PC-9 (cell line): ENCODE measurements around the gene DNM1. TPM values are rescaled to one million over a fixed set of nuclear protein-coding genes. Genes with fewer than 3 reads are reported as not detected.
A peak's percentile ranks its signal among the peaks of the same experiment; 100 is the strongest.

Experiments
- Bru-seq: library from RNA; stranded (reverse); fragments of 400-500 nt; gene quantifications from one replicate; lab custom pipeline; 2021; lab: Mats Ljungman, UMichigan
- BruChase-seq, 2 experiments: library from RNA; stranded (reverse); fragments of 400-500 nt; gene quantifications; one replicate each; lab custom pipeline; 2021; lab: Mats Ljungman, UMichigan
- BruUV-seq: library from RNA; stranded (reverse); fragments of 400-500 nt; replicated peaks from 2 replicates; lab custom pipeline; 2021; lab: Mats Ljungman, UMichigan
- CTCF ChIA-PET: fragments of 300-600 bp; sonication (Branson Sonifier 250); formaldehyde crosslinking; loops from one replicate; lab custom pipeline; 2022; ENCODE audit warnings: antibody characterized with exemption; lab: Charles Lee
- POLR2A ChIA-PET: fragments of 300-600 bp; sonication (Branson Sonifier 250); formaldehyde crosslinking; loops from one replicate; lab custom pipeline; 2022; ENCODE audit warnings: antibody characterized with exemption; ENCODE audit not compliant: unreplicated experiment; lab: Charles Lee
- DNase-seq, 2 experiments: peaks; one replicate each; pipeline versions ENCODE4 v3.0.0 to v3.0.0-alpha.2; 2015 to 2022; ENCODE audit warnings: mixed read lengths in 1 of 2
- H2AFZ ChIP-seq: fragments of 200-600 bp; sonication (generic); 2 replicates; pipeline ENCODE4 v1.8.1; 2017; ENCODE audit warnings: antibody characterized with exemption
- H3F3A ChIP-seq: fragments of 200-600 bp; sonication (generic); 2 replicates; pipeline ENCODE4 v1.8.1; 2017; ENCODE audit warnings: antibody characterized with exemption, mild to moderate bottlenecking, low read depth; ENCODE audit not compliant: insufficient read depth
- H3K27ac ChIP-seq: fragments of 200-600 bp; sonication (generic); 2 replicates; pipeline ENCODE4 v1.6.1; 2016; ENCODE audit warnings: mixed run types
- H3K27me3 ChIP-seq: fragments of 200-600 bp; sonication (generic); 2 replicates; pipeline ENCODE4 v1.6.1; 2016; ENCODE audit warnings: low read depth, mixed run types; ENCODE audit not compliant: insufficient read depth
- H3K36me3 ChIP-seq: fragments of 200-600 bp; sonication (generic); 2 replicates; pipeline ENCODE4 v1.6.1; 2016; ENCODE audit warnings: low read depth, mixed run types
- H3K4me1 ChIP-seq: fragments of 200-600 bp; sonication (generic); replicated peaks from 2 replicates; pipeline ENCODE4 v1.6.1; 2016; ENCODE audit warnings: mixed run types; ENCODE audit not compliant: insufficient read depth
- H3K4me2 ChIP-seq: fragments of 200-600 bp; sonication (generic); 2 replicates; pipeline ENCODE4 v1.6.1; 2017; ENCODE audit warnings: mixed run types
- H3K4me3 ChIP-seq: fragments of 200-600 bp; sonication (generic); 2 replicates; pipeline ENCODE4 v1.6.1; 2016; ENCODE audit warnings: mixed run types
- H3K79me2 ChIP-seq: fragments of 200-600 bp; sonication (generic); 2 replicates; pipeline ENCODE4 v1.6.1; 2017; ENCODE audit warnings: low read depth, mixed run types
- H3K9me2 ChIP-seq: fragments of 200-600 bp; sonication (generic); 2 replicates; pipeline ENCODE4 v1.8.1; 2017; ENCODE audit warnings: mild to moderate bottlenecking; ENCODE audit not compliant: insufficient read depth
- H3K9me3 ChIP-seq: fragments of 200-600 bp; sonication (generic); 2 replicates; pipeline ENCODE4 v1.8.1; 2016; ENCODE audit warnings: low read depth; ENCODE audit not compliant: insufficient read depth
- H4K20me1 ChIP-seq: fragments of 200-600 bp; sonication (generic); 2 replicates; pipeline ENCODE4 v1.8.1; 2017; ENCODE audit not compliant: insufficient read depth
- EZH2 ChIP-seq: fragments of 200-600 bp; sonication (generic); IDR thresholded peaks from 2 replicates; pipeline ENCODE4 v1.8.0; 2017; ENCODE audit warnings: antibody characterized with exemption, low read depth
- intact Hi-C: fragments of 100-400 bp; cut with micrococcal nuclease; formaldehyde crosslinking; loops from one replicate; pipeline ENCODE4 v1.10.0; 2022; ENCODE audit not compliant: unreplicated experiment
- long read RNA-seq: library from polyadenylated mRNA; stranded (forward); transcript quantifications from one replicate; pipeline ENCODE4 v2.0.0, GENCODE V29; 2022
- total RNA-seq: library from RNA; stranded (reverse); gene quantifications from 2 replicates; pipeline ENCODE4 v1.2.3, GENCODE V29; 2021
- TF ChIP-seq, protein P1 (sequence below): fragments of 200-600 bp; sonication (generic); conservative IDR thresholded peaks from 2 replicates; pipeline ENCODE4 v1.6.1; 2017; ENCODE audit warnings: mixed run types, antibody characterized with exemption, mild to moderate bottlenecking, moderate library complexity

The DNM1 gene
- total RNA-seq (134 and 148 TPM in 2 replicates), Bru-seq, nascent RNA (percentile 70 among the genes with signal in this experiment), BruChase-seq, experiment 1, labeled RNA remaining after a 2-hour chase (percentile 81 among the genes with signal in this experiment), BruChase-seq, experiment 2, labeled RNA remaining after a 6-hour chase (percentile 92 among the genes with signal in this experiment)
- long read RNA-seq, partial matches to known transcripts, result 15 of 83 reads
- long read RNA-seq, other reads (novel, unspliced or antisense), result 68 of 83 reads

DNA sequence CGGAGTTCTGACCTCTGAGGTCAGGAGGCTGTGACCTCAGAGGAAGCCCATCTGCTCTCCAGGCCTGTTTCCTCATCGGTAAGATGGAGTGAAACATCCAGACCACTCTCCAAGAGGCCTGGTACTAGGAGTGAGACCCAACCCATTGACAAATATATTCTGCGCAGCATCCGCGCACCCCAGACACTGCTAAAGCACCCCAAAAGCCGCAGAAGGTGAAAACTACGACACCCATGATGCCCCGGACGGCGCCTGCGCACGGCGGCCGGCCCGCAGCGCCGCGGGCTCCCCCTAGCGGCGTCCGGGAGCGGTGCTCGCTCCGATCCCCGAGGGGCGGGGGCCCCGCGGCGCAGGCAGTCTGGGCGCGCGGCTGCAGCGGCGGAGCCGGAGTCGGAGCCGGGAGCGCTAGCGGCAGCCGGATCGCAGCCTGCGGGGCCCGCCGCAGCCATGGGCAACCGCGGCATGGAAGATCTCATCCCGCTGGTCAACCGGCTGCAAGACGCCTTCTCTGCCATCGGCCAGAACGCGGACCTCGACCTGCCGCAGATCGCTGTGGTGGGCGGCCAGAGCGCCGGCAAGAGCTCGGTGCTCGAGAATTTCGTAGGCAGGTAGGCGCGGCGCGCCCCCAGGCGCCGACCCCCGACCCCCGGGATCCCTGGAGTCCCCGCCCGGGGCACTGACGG, at the start of gene DNM1:
Gene DNM1 (plus strand): TSS at position 356 of the 683 bp plus-strand sequence. CDS start 92 bp downstream, at position 448.
- intact Hi-C loops, result no loop called here
- CTCF ChIA-PET, result interaction anchor here (0.6 kb wide), 1 partner anchor 134 kb away, joined by 17 read pairs; no protein-coding TSS in a partner anchor

DNA sequence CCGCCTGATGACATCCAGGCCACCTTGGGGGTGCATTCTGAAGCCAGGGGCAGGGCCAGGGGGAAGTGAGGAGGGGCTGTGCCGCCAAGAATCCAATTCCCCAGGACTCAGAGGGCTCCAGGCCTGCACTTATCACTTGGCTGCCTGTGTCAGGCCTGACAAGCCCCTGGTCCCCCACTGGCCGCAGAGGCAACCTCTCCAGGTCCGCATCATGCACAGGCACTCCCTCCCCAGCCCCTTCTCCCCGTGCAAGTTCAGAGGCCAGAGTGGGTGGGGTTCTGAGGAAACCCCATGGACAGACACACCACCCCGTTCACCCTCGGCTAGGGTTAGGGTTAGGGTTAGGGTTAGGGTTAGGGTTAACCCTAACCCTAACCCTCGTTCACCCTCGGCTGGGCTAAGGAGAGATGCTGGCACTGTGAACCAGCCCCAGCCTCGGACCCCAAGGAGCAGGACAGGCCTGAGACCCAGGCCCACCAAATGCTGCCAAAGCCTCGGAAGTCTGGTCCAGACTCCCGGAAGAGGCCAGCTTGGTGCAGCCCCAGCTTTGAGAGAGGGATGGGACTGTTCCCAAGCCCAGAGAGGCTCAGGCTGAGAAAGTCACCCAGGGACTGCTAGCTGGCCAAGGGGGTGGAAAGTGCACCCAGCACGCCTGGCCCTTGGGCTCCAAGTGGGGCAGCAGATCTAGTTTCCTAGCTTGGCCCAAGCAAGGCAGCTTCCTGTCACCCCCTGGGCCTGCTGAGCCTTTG, 49.1 kb upstream of the DNM1 start:
- Histone ChIP-seq H3K27ac (no peak overlapping the region), H3K9me2 (no peaks in the 10 kb centered on the region), H3K27me3 (no peaks in the 10 kb centered on the region), H4K20me1 (peaks cover 24% of the 10 kb centered on the region), H3K4me3 (no peak overlapping the region), H3K36me3 (peaks cover 7% of the 10 kb centered on the region; the same call in 1 of the 2 replicates), H3K79me2 (peaks cover 19% of the 10 kb centered on the region), H3K4me1 (0 out of 2 replicates have a peak, but pooled peaks cover 14% of the 10 kb centered on the region), H3F3A (peaks cover 67% of the 10 kb centered on the region), H2AFZ (no peak overlapping the region), H3K9me3 (no peaks in the 10 kb centered on the region), H3K4me2 (no peak overlapping the region)
- intact Hi-C loops, result no loop called here
- ChIA-PET POLR2A (no interaction called here), CTCF (no interaction called here)
- no peak for TF ChIP-seq EZH2
- TF ChIP-seq, protein P1, sequence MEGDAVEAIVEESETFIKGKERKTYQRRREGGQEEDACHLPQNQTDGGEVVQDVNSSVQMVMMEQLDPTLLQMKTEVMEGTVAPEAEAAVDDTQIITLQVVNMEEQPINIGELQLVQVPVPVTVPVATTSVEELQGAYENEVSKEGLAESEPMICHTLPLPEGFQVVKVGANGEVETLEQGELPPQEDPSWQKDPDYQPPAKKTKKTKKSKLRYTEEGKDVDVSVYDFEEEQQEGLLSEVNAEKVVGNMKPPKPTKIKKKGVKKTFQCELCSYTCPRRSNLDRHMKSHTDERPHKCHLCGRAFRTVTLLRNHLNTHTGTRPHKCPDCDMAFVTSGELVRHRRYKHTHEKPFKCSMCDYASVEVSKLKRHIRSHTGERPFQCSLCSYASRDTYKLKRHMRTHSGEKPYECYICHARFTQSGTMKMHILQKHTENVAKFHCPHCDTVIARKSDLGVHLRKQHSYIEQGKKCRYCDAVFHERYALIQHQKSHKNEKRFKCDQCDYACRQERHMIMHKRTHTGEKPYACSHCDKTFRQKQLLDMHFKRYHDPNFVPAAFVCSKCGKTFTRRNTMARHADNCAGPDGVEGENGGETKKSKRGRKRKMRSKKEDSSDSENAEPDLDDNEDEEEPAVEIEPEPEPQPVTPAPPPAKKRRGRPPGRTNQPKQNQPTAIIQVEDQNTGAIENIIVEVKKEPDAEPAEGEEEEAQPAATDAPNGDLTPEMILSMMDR, result no peak
- no peak for DNase-seq
- no TSS peak for BruUV-seq

More for the DNA sequence above, at the start of gene DNM1:
- no peaks in the 10 kb centered on the region for H3K27me3 ChIP-seq
- H3K9me2 ChIP-seq, result no peaks in the 10 kb centered on the region
- H3K4me2 ChIP-seq, result peak within 1 kb of the TSS; percentile 89
- H3K4me3 ChIP-seq, result peak within 1 kb of the TSS; percentile 68
- BruUV-seq, result no TSS peak
- no peak within 1 kb of the TSS for H3K27ac ChIP-seq
- peaks cover 8% of the 10 kb centered on the region; the same call in 1 of the 2 replicates for H3K79me2 ChIP-seq
- POLR2A ChIA-PET, result interaction anchor here (0.7 kb wide), 1 partner anchor 27 kb away, joined by 4 read pairs; no protein-coding TSS in a partner anchor
- H4K20me1 ChIP-seq, result 0 out of 2 replicates have a peak, but pooled peaks cover 4% of the 10 kb centered on the region
- TF ChIP-seq, protein P1, result peak; percentile 60
- TF ChIP-seq EZH2, result no peak
- H2AFZ ChIP-seq, result peak within 1 kb of the TSS; percentile 85
- no peaks in the 10 kb centered on the region for H3K9me3 ChIP-seq
- H3K4me1 ChIP-seq, result 0 out of 2 replicates have a peak, but pooled peaks cover 5% of the 10 kb centered on the region
- peak in 1 of 2 experiments; percentile 77 for DNase-seq
- no peaks in the 10 kb centered on the region for H3F3A ChIP-seq
- no peaks in the 10 kb centered on the region for H3K36me3 ChIP-seq
